Activated T-cell treated with anti-CD3 and anti-CD28 coated beads for 4 hours (primary cell): ENCODE data around the gene ARF6.

ENCODE experiments used
- DNase-seq: peaks from one replicate; pipeline ENCODE4 v3.0.0-alpha.2; 2020

Gene ARF6

GRCh38 chr14:49945448-49946319 is 52.8 kb downstream of the ARF6 start:
- DNase-seq, result no peak
